OCI-LY3 (cell line): ENCODE measurements around the gene FAM163B.

Experiments
- H2AFZ ChIP-seq: fragments of 200-600, 300-600 bp; shearing (Covaris generic); 2 replicates; pipeline ENCODE4 v1.6.0; 2014; ENCODE audit warnings: antibody characterized with exemption, low read depth, low read length
- H3K27ac ChIP-seq: fragments of 200-600, 300-600 bp; sonication (generic); 2 replicates; pipeline ENCODE4 v1.5.1; 2014; ENCODE audit warnings: mild to moderate bottlenecking, low read length, moderate library complexity, mixed read lengths
- H3K27me3 ChIP-seq: fragments of 200-600, 300-600 bp; sonication (generic); 2 replicates; pipeline ENCODE4 v1.6.1; 2014; ENCODE audit warnings: low read depth, low read length, mixed read lengths
- H3K36me3 ChIP-seq: fragments of 200-600, 300-600 bp; sonication (generic); replicated peaks from 2 replicates; pipeline ENCODE3; 2014; ENCODE audit warnings: low read depth, low read length, mixed read lengths
- H3K4me1 ChIP-seq: fragments of 300-600, 200-600 bp; sonication (generic); 2 replicates; pipeline ENCODE4 v1.6.1; 2014; ENCODE audit warnings: low read length, mixed read lengths
- H3K4me2 ChIP-seq: fragments of 200-600, 300-600 bp; sonication (generic); 2 replicates; pipeline ENCODE4 v1.6.1; 2014; ENCODE audit warnings: low read length, mixed read lengths
- H3K4me3 ChIP-seq: fragments of 300-600, 200-600 bp; sonication (generic); 2 replicates; pipeline ENCODE4 v1.5.1; 2014; ENCODE audit warnings: antibody characterized with exemption, mild to moderate bottlenecking, low read length, moderate library complexity
- H3K79me2 ChIP-seq: fragments of 300-600, 200-600 bp; shearing (Covaris generic); 2 replicates; pipeline ENCODE4 v1.6.1; 2014; ENCODE audit warnings: mild to moderate bottlenecking, low read length, mixed read lengths
- H3K9ac ChIP-seq: fragments of 300-600, 200-600 bp; shearing (Covaris generic); 2 replicates; pipeline ENCODE4 v1.6.0; 2014; ENCODE audit warnings: mild to moderate bottlenecking, low read length, moderate library complexity
- H3K9me3 ChIP-seq: fragments of 200-600, 300-600 bp; shearing (Covaris generic); 2 replicates; pipeline ENCODE4 v1.6.1; 2014; ENCODE audit warnings: low read length, mixed read lengths; ENCODE audit not compliant: insufficient read depth
- H4K20me1 ChIP-seq: fragments of 200-600, 300-600 bp; sonication (generic); 2 replicates; pipeline ENCODE4 v1.6.1; 2016; ENCODE audit warnings: low read length, mixed read lengths; ENCODE audit not compliant: insufficient read depth
- EZH2phosphoT487 ChIP-seq: fragments of 200-600 bp; shearing (Covaris generic); IDR thresholded peaks from 2 replicates; pipeline ENCODE4 v1.6.1; 2018; ENCODE audit warnings: antibody characterized with exemption, mixed run types, low read depth
- TF ChIP-seq, protein P1 (sequence below): fragments of 200-600, 300-600 bp; sonication (generic); IDR thresholded peaks from 2 replicates; pipeline ENCODE4 v1.5.1; 2014; ENCODE audit warnings: antibody characterized with exemption, low read length, low read depth

The FAM163B gene

DNA sequence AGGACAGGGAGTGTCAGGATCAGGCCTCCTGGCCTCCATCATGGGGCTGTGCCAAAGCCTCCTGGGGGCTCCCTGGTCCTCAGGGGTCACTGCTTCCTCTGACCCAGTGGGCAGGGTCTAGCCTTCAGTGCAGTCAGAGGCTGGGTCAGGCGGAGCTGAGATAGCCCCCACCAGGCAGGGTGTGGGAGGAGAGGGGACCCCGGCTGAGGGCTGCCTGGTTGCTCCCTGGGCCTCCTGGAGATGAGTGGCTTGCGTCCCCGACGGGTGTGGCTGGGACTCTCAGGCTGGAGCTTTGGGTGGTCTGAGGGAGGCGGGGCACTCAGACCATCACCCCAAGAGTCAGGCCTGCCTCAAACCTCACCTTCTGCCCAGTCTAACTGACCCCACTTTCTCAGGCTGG is 21.7 kb downstream of the FAM163B start:
- H3K27ac ChIP-seq: no peak overlapping the region
- H3K79me2 ChIP-seq: no peaks in the 10 kb centered on the region
- no peaks in the 10 kb centered on the region for H3K4me1 ChIP-seq
- H3K9ac ChIP-seq: no peak overlapping the region
- TF ChIP-seq EZH2phosphoT487: no peak
- TF ChIP-seq, protein P1, sequence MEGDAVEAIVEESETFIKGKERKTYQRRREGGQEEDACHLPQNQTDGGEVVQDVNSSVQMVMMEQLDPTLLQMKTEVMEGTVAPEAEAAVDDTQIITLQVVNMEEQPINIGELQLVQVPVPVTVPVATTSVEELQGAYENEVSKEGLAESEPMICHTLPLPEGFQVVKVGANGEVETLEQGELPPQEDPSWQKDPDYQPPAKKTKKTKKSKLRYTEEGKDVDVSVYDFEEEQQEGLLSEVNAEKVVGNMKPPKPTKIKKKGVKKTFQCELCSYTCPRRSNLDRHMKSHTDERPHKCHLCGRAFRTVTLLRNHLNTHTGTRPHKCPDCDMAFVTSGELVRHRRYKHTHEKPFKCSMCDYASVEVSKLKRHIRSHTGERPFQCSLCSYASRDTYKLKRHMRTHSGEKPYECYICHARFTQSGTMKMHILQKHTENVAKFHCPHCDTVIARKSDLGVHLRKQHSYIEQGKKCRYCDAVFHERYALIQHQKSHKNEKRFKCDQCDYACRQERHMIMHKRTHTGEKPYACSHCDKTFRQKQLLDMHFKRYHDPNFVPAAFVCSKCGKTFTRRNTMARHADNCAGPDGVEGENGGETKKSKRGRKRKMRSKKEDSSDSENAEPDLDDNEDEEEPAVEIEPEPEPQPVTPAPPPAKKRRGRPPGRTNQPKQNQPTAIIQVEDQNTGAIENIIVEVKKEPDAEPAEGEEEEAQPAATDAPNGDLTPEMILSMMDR: no peak
- 0 out of 2 replicates have a peak, but pooled peaks cover 6% of the 10 kb centered on the region for H3K27me3 ChIP-seq
- no peaks in the 10 kb centered on the region for H3K36me3 ChIP-seq
- H3K9me3 ChIP-seq: no peaks in the 10 kb centered on the region
- H3K4me3 ChIP-seq: no peak overlapping the region
- no peak overlapping the region for H2AFZ ChIP-seq
- H3K4me2 ChIP-seq: no peak overlapping the region
- H4K20me1 ChIP-seq: no peaks in the 10 kb centered on the region

DNA sequence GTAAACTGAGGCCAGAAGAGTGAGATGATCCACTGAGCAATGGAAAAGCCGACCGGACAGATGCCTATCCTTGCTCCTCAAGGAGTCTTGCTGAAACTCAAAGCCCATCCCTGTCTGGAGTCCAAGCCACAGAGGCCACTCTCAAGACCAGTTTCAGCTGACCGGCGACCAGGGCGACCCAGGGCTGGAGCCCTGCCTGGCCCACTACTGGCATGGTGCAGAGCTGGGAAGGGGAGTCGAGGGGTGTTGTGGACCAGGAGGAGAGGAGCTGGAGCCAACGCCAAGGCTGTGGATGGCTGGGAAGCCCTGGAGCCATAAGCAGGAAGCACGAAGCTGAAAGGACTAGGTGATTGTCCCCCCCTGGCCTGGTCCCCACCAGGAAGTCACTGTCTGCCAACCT is 22.1 kb downstream of the FAM163B start:
- no peak overlapping the region for H3K4me2 ChIP-seq
- 0 out of 2 replicates have a peak, but pooled peaks cover 6% of the 10 kb centered on the region for H3K27me3 ChIP-seq
- no peak overlapping the region for H2AFZ ChIP-seq
- no peak overlapping the region for H3K9ac ChIP-seq
- no peak overlapping the region for H3K4me3 ChIP-seq
- TF ChIP-seq EZH2phosphoT487: no peak
- TF ChIP-seq, protein P1: no peak
- H3K4me1 ChIP-seq: no peaks in the 10 kb centered on the region
- no peaks in the 10 kb centered on the region for H3K9me3 ChIP-seq
- H3K27ac ChIP-seq: no peak overlapping the region
- H4K20me1 ChIP-seq: no peaks in the 10 kb centered on the region
- no peaks in the 10 kb centered on the region for H3K36me3 ChIP-seq
- H3K79me2 ChIP-seq: no peaks in the 10 kb centered on the region

DNA sequence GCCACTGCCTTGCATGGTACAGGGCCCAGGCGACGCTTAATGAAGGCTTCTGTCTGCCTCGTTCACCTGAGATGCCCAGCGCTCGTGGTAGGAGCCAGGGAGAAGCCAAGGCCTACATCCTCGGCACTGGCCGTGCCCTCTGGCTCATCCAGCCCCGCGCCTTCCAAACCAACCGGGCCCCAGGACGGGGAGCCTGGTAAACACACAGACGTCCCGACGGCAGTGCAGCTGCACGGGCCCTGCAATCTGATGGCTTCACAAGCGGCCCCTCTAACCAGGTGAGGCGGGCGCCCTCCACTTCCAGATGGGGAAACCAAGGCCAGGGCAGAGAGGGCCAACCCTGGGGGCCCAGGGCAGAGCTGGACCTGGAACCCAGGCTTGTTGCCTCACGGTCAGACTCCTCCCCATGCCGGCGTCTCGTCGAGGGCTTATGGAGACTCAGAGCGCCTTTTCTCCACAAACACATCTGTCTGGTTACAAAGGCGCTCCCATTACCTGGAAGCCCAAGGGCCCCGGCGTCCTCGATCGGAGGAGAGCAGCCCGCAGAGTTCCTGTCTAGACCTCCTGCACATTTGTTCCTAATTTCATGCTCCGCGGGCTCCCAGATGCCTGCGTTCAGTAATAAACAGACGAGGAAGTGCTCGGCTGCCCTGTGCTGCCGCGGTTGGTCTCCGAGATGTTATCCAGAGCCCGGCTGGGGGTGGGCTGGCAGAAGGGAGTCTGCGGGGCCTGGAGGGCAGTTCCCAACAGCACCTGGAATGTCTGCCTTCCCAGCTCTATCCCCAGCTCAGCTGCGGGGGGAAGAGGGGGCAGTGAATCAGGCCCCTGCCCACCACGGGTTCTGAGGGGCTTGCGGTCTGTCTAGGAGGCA is 23.5 kb downstream of the FAM163B start:
- Histone ChIP-seq H3K9me3 (no peaks in the 10 kb centered on the region), H3K4me3 (no peak overlapping the region), H3K36me3 (no peaks in the 10 kb centered on the region), H4K20me1 (no peaks in the 10 kb centered on the region), H3K27ac (no peak overlapping the region), H3K4me2 (no peak overlapping the region), H3K9ac (no peak overlapping the region), H3K79me2 (no peaks in the 10 kb centered on the region), H3K27me3 (peaks cover 18% of the 10 kb centered on the region; the same call in 1 of the 2 replicates), H3K4me1 (no peaks in the 10 kb centered on the region), H2AFZ (no peak overlapping the region)
- TF ChIP-seq, protein P1: no peak
- no peak for TF ChIP-seq EZH2phosphoT487

DNA sequence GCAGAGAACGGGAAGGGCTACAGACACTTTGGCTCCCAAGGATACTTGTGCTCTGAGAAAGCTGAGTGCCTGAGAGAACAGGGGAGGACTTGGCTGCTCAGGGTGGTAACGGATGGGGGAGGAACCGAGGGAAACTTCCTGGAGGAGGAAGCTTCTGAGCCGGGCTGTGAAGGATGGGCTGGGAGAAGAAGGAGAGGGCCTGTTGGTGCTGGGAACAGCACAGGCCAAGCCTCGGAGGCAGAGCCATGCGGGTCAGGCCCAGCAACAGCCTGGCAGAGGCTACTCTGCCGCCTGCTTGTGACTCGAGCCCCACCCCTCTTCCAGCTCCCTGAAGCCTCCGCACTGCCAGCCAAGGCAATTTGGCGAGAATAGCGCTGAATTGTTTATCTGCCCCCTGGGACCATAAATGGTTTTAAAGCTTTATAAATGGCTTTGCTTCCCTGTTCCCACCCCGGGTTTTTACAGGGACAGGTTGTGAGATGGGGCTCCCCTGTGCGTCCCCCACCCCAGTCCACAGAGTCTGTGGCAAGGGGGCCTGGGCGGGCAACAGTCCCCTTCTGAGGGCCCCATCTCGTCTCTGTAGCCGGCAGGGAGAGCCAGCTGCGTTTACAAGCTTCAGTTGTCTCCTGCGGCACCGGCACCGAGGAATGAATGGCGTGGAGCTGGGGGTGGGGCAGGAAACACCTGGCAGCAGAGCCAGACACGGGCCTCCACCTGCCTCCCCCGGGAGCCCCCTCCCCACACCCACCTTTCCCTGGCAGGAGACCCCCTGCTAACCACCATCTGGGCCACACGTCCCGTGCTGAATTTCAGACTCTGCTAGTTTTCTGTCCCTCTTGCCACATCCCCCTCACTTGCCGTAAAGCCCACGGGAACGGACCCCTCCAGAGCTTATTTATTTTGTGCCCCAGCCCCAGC is 24.4 kb downstream of the FAM163B start:
- Histone ChIP-seq H4K20me1 (no peaks in the 10 kb centered on the region), H3K27me3 (peaks cover 18% of the 10 kb centered on the region; the same call in 1 of the 2 replicates), H3K4me2 (no peak overlapping the region), H3K4me1 (no peaks in the 10 kb centered on the region), H3K9ac (no peak overlapping the region), H2AFZ (no peak overlapping the region), H3K27ac (no peak overlapping the region), H3K36me3 (no peaks in the 10 kb centered on the region), H3K4me3 (no peak overlapping the region), H3K9me3 (no peaks in the 10 kb centered on the region), H3K79me2 (no peaks in the 10 kb centered on the region)
- TF ChIP-seq, protein P1: no peak
- no peak for TF ChIP-seq EZH2phosphoT487
